GM18861 (cell line): Measurements from ENCODE around the gene SPINK13.
"Not testable (repeated sequence)": the region's sequence is repeated elsewhere in the genome, so short reads cannot be mapped to it uniquely, and the experiment has no call there.

Source experiments
- ATAC-seq: cut with Tn5 transposase; IDR thresholded peaks from one replicate; pipeline ENCODE4 v1.9.1; 2021; ENCODE audit not compliant: unreplicated experiment

SPINK13 gene

GRCh38 chr5:148311484-148311883 is 42.9 kb downstream of the SPINK13 start:
- ATAC-seq = no peak

- ATAC-seq = no peak
These were observed 43.6 kb downstream of the SPINK13 start, which contains the start of gene SPINK7 for GRCh38 chr5:148312153-148312552. SPINK7 (plus strand) TSS chr5:148312423; CDS start chr5:148312484, 61 bp downstream.

DNA sequence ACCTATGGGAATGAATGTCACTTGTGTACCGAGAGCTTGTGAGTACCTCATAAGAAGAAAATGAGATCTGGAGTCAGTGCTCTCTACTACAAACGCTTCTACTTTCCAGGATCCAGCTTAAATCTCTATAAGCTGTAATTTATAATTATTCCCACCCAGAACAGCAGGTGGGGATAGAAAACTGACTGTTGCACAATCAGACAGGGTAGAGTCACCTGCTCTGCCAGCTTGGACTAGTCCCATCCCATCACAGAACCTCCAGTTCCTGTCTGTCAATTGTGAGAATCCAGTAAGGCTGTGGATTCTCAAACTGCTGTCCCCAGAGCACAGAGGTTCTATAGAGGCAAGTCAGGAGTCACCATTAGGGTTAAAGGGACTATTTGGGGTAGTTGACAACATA is 45.6 kb downstream of the SPINK13 start:
- ATAC-seq = no peak

GRCh38 chr5:148314731-148315130 is 46.1 kb downstream of the SPINK13 start:
- no peak for ATAC-seq

GRCh38 chr5:148320011-148320963 is 51.7 kb downstream of the SPINK13 start:
- not testable (repeated sequence) for ATAC-seq

GRCh38 chr5:148333262-148333849 is 64.8 kb downstream of the SPINK13 start:
- ATAC-seq = no peak

- no peak for ATAC-seq
These were observed 66.7 kb downstream of the SPINK13 start, which contains the start of gene SPINK9 for GRCh38 chr5:148335259-148335658. SPINK9 (plus strand) TSS chr5:148335559; CDS start chr5:148335614, 55 bp downstream.
